ENCODE results near the gene ADCK2. TPM values are rescaled to one million over a fixed set of nuclear protein-coding genes. Genes with fewer than 3 reads are reported as not detected.
"Not testable (repeated sequence)": the region's sequence is repeated elsewhere in the genome, so short reads cannot be mapped to it uniquely, and the experiment has no call there.

The ADCK2 gene, protein sequence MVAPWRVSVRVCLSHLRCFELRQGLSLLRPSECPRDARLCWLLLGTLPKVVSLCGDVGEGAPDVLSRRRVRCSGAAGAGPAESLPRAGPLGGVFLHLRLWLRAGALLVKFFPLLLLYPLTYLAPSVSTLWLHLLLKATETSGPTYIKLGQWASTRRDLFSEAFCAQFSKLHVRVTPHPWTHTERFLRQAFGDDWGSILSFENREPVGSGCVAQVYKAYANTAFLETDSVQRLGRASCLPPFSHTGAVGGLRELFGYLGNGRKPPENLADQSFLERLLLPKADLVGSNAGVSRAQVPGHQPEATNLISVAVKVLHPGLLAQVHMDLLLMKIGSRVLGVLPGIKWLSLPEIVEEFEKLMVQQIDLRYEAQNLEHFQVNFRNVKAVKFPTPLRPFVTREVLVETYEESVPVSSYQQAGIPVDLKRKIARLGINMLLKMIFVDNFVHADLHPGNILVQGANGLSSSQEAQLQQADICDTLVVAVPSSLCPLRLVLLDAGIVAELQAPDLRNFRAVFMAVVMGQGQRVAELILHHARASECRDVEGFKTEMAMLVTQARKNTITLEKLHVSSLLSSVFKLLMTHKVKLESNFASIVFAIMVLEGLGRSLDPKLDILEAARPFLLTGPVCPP
- polyA plus RNA-seq (2013), result 22.9 TPM

DNA sequence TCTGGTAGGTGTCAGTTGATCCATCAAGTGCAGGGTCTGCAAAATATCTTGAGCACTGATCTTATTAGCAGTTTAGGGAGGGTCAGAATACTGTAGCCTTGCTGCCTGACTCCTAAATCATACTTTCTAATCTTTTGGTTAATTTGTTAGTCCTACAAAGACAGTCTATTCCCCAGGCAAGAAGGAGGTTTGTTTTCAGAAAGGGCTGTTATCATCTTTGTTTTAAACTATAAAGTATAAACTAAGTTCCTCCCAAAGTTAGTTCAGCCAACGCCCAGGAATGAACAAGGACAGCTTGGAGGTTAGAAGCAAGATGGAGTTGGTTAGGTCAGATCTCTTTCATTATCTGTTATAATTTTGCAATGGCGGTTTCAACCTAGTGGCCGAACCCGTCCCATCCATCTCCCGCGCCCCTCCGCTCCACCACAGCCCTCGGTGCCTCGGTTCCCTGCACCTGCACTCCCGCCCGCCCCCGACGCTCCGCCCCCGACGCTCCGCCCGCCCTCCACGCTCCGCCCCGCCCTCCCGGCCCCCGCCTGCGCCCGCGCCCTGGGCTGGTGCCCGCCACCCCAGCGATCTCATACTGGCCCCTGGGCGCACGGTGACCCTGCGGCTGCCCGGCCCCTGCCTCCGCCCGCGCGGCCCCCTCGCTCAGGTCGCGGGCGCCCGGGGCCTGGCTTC lies at the start of gene ADCK2:
ADCK2 (plus strand) TSS at position 564 of the 681 bp plus-strand sequence. CDS start 386 bp downstream, outside the sequence.
- peaks cover 0 to 45% (median 24%) of the 10 kb centered on the region in 4 experiments for H3K4me1 ChIP-seq (ENCODE audit: control extremely low read depth in 1 of 4, control insufficient read depth in 4 of 4, insufficient read depth in 4 of 4, low read length in 3 of 4)
- peak within 1 kb of the TSS in 1 of 2 experiments; percentile 49 for H3K27ac ChIP-seq (ENCODE audit: insufficient read depth in 1 of 2, low read depth in 1 of 2, low read length in 2 of 2, poor library complexity in 1 of 2, severe bottlenecking in 2 of 2)
- POLR2A ChIA-PET, result no interaction called here
- H3K9me3 ChIP-seq (ENCODE audit: control extremely low read depth in 1 of 5, control insufficient read depth in 4 of 5, insufficient read depth in 2 of 5, low read depth in 1 of 5, low read length in 4 of 5), result no peaks in the 10 kb centered on the region
- WGBS (ENCODE audit: insufficient coverage), result under 1% methylated on average over 17 of the region's 41 CpGs
- CTCF ChIA-PET, result interaction anchor here (1.2 to 3.7 kb wide), 4 partner anchors 16 to 341 kb away, joined by 3 to 14 read pairs (median 4); partner anchors contain the start of gene MRPS33
- peaks cover 0 to 5% (median under 1%) of the 10 kb centered on the region in 4 experiments for H3K36me3 ChIP-seq (ENCODE audit: control insufficient read depth in 4 of 4, insufficient read depth in 4 of 4, low read length in 3 of 4)
- DNase-seq, result peak; percentile 35 to 63 (median 53)
- peak within 1 kb of the TSS; percentile 64 to 87 (median 76) for H3K4me3 ChIP-seq (ENCODE audit: control insufficient read depth in 1 of 7, extremely low read depth in 1 of 7, insufficient read depth in 4 of 7, low read depth in 2 of 7, low read length in 6 of 7)
- H3K27me3 ChIP-seq (replicated peaks in 2 of 5; ENCODE audit: control insufficient read depth in 4 of 5, insufficient read depth in 5 of 5, low read length in 4 of 5), result no peaks in the 10 kb centered on the region

DNA sequence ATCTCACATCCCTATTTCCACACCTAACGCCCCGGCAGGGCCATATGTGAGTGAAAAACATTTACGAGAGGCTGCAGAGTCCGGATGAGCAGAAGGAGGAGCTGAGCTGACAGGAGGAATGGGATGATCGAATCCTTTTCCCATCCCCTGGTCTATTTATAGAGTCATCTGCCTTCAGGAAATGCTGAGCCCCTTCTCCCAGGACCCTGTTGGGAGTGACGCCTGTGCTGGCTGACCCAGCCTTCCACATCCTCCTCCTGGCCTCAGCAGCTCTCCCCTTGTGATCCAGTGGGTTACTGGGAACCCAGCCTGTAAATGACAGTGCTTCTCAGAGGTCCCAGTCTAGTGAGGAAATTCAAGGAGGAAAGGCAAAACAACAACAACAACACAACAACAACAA lies 48.8 kb upstream of the ADCK2 start:
- Histone ChIP-seq H3K27ac (ENCODE audit: insufficient read depth in 1 of 2, low read depth in 1 of 2, low read length in 2 of 2, poor library complexity in 1 of 2, severe bottlenecking in 2 of 2) (no peak overlapping the region), H3K27me3 (replicated peaks in 2 of 5; ENCODE audit: control insufficient read depth in 4 of 5, insufficient read depth in 5 of 5, low read length in 4 of 5) (peaks cover 0 to 3% (median 0%) of the 10 kb centered on the region in 5 experiments), H3K36me3 (ENCODE audit: control insufficient read depth in 4 of 4, insufficient read depth in 4 of 4, low read length in 3 of 4) (no peaks in the 10 kb centered on the region), H3K4me3 (ENCODE audit: control insufficient read depth in 1 of 7, extremely low read depth in 1 of 7, insufficient read depth in 4 of 7, low read depth in 2 of 7, low read length in 6 of 7) (no peak overlapping the region), H3K4me1 (ENCODE audit: control extremely low read depth in 1 of 4, control insufficient read depth in 4 of 4, insufficient read depth in 4 of 4, low read length in 3 of 4) (no peaks in the 10 kb centered on the region), H3K9me3 (ENCODE audit: control extremely low read depth in 1 of 5, control insufficient read depth in 4 of 5, insufficient read depth in 2 of 5, low read depth in 1 of 5, low read length in 4 of 5) (no peaks in the 10 kb centered on the region)
- ChIA-PET POLR2A (interaction anchor here (0.7 kb wide), 1 partner anchor 417 kb away, joined by 3 read pairs; no protein-coding TSS in a partner anchor), CTCF (no interaction called here)
- WGBS (ENCODE audit: insufficient coverage), result 82% methylated on average over 4 of the region's 6 CpGs
- DNase-seq, result no peak

DNA sequence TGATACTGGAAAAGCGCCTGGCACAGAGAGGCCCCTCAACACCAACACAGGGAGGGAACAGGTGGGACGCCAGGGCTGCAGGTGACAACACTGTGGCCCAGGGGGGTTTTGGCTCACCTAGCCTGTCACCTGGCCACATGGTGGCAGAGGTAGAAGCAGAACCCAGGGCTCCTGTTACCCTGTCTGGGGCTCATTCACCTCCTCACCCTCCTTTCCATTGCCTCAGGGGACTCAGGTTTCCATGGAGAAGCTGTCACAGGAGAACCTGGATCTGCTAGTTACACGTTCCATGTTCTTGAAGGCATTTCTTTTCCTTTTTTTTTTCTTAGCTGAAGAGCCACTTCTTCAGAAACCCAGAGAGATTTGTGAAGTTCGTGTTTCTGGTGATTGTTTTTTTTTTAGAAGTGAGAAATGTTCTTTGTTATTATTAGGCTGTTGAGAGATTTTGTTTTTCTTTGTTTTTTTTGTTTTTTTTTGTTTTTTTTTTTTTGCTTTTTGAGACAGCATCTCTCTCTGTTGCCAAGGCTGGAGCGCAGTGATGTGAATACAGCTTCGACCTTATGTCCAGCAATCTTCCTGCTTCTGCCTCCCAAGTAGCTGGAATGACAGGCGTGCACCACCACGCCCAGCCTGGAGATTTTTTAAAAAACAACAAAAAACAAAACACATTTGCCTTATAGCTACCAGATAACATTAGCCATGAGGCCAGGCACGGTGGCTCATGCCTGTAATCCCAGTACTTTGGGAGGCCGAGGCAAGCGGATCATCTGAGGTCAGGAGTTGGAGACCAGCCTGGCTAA lies 48.2 kb upstream of the ADCK2 start:
- Histone ChIP-seq H3K36me3 (ENCODE audit: control insufficient read depth in 4 of 4, insufficient read depth in 4 of 4, low read length in 3 of 4) (no peaks in the 10 kb centered on the region), H3K27ac (ENCODE audit: insufficient read depth in 1 of 2, low read depth in 1 of 2, low read length in 2 of 2, poor library complexity in 1 of 2, severe bottlenecking in 2 of 2) (no peak overlapping the region), H3K4me3 (ENCODE audit: control insufficient read depth in 1 of 7, extremely low read depth in 1 of 7, insufficient read depth in 4 of 7, low read depth in 2 of 7, low read length in 6 of 7) (no peak overlapping the region), H3K27me3 (replicated peaks in 2 of 5; ENCODE audit: control insufficient read depth in 4 of 5, insufficient read depth in 5 of 5, low read length in 4 of 5) (peaks cover 0 to 3% (median 0%) of the 10 kb centered on the region in 5 experiments), H3K4me1 (ENCODE audit: control extremely low read depth in 1 of 4, control insufficient read depth in 4 of 4, insufficient read depth in 4 of 4, low read length in 3 of 4) (no peaks in the 10 kb centered on the region), H3K9me3 (ENCODE audit: control extremely low read depth in 1 of 5, control insufficient read depth in 4 of 5, insufficient read depth in 2 of 5, low read depth in 1 of 5, low read length in 4 of 5) (no peaks in the 10 kb centered on the region)
- CTCF ChIA-PET, result interaction anchor here (1.4 kb wide), 1 partner anchor 14 kb away, joined by 3 read pairs; no protein-coding TSS in a partner anchor
- POLR2A ChIA-PET, result interaction anchor here (0.7 kb wide), 1 partner anchor 416 kb away, joined by 3 read pairs; no protein-coding TSS in a partner anchor
- WGBS (ENCODE audit: insufficient coverage), result 97% methylated on average over 9 of the region's 11 CpGs
- no peak for DNase-seq

DNA sequence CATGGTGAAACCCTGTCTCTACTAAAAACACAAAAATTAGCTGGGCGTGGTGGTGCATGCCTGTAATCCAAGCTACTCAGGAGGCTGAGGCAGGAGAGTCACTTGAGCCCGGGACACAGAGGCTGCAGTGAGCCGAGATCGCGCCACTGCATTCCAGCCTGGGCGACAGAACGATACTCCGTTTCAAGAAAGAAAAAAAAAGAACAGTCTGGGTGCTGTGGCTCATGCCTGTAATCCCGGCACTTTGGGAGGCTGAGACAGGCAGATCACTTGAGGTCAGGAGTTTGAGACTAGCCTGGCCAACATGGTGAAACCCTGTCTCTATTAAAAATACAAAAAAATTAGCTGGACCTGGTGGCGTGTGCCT lies 47.6 kb upstream of the ADCK2 start:
- H3K4me3 ChIP-seq (ENCODE audit: control insufficient read depth in 1 of 7, extremely low read depth in 1 of 7, insufficient read depth in 4 of 7, low read depth in 2 of 7, low read length in 6 of 7); POLR2A ChIA-PET; H3K9me3 ChIP-seq (ENCODE audit: control extremely low read depth in 1 of 5, control insufficient read depth in 4 of 5, insufficient read depth in 2 of 5, low read depth in 1 of 5, low read length in 4 of 5); H3K36me3 ChIP-seq (ENCODE audit: control insufficient read depth in 4 of 4, insufficient read depth in 4 of 4, low read length in 3 of 4); DNase-seq; H3K27me3 ChIP-seq (replicated peaks in 2 of 5; ENCODE audit: control insufficient read depth in 4 of 5, insufficient read depth in 5 of 5, low read length in 4 of 5); H3K27ac ChIP-seq (ENCODE audit: insufficient read depth in 1 of 2, low read depth in 1 of 2, low read length in 2 of 2, poor library complexity in 1 of 2, severe bottlenecking in 2 of 2); H3K4me1 ChIP-seq (ENCODE audit: control extremely low read depth in 1 of 4, control insufficient read depth in 4 of 4, insufficient read depth in 4 of 4, low read length in 3 of 4): not testable (repeated sequence)
- 96% methylated on average over 10 of the region's 10 CpGs for WGBS (ENCODE audit: insufficient coverage)
- CTCF ChIA-PET, result interaction anchor here (1.4 kb wide), 1 partner anchor 14 kb away, joined by 3 read pairs; no protein-coding TSS in a partner anchor

DNA sequence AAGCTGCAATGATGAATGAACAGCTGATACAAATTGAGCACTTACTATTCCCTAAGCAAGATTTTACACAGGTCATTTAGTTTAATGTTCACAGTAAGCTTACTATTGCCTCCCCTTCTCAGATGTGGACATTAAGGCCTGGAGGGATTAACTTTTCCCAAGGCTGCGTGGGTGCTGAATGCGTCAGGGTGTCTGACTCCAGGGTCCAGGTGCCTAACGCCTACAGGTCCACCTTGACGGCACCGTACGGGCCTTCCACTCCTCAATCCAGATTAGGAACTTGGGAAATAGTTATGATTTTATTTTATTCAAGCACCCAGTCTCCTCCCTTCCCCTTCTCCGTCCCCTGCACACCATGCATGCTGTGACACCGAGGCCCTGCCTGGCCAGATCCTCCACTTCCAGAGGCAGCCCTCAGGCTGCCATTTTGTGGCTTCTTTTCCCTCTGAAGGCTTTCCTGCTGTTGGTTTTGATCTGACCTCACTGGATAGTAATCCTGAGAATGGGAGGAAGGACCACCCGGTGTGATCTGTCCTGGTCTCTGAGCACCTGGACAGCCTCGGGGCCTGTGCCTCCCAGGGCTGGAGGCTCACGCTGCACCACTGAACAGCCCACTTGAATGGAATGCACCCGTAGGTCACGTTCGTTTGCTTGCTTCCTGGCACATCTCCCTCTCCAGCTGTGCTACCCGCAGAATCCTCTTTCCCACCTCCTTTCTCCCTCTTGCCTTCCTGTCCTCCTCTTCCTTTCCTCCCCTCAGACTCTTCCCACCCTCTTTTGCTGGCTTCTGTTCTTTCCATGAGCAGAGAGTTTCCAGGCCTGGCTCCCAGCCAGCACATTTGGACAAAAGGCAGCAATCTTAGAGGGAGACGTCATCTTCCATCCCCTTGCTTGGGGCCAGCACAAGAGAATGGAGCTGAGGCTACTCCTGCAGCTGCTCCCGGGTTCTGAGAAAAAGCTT lies 46.6 kb upstream of the ADCK2 start:
- H3K27me3 ChIP-seq (replicated peaks in 2 of 5; ENCODE audit: control insufficient read depth in 4 of 5, insufficient read depth in 5 of 5, low read length in 4 of 5), result peaks cover 0 to 7% (median 0%) of the 10 kb centered on the region in 5 experiments
- WGBS (ENCODE audit: insufficient coverage), result 90% methylated on average over 11 of the region's 17 CpGs
- DNase-seq, result no peak
- no peaks in the 10 kb centered on the region for H3K9me3 ChIP-seq (ENCODE audit: control extremely low read depth in 1 of 5, control insufficient read depth in 4 of 5, insufficient read depth in 2 of 5, low read depth in 1 of 5, low read length in 4 of 5)
- CTCF ChIA-PET, result interaction anchor here (1.4 kb wide), 1 partner anchor 13 kb away, joined by 3 read pairs; no protein-coding TSS in a partner anchor
- POLR2A ChIA-PET, result no interaction called here
- H3K36me3 ChIP-seq (ENCODE audit: control insufficient read depth in 4 of 4, insufficient read depth in 4 of 4, low read length in 3 of 4), result no peaks in the 10 kb centered on the region
- H3K4me1 ChIP-seq (ENCODE audit: control extremely low read depth in 1 of 4, control insufficient read depth in 4 of 4, insufficient read depth in 4 of 4, low read length in 3 of 4), result no peaks in the 10 kb centered on the region
- no peak overlapping the region for H3K27ac ChIP-seq (ENCODE audit: insufficient read depth in 1 of 2, low read depth in 1 of 2, low read length in 2 of 2, poor library complexity in 1 of 2, severe bottlenecking in 2 of 2)
- no peak overlapping the region for H3K4me3 ChIP-seq (ENCODE audit: control insufficient read depth in 1 of 7, extremely low read depth in 1 of 7, insufficient read depth in 4 of 7, low read depth in 2 of 7, low read length in 6 of 7)

DNA sequence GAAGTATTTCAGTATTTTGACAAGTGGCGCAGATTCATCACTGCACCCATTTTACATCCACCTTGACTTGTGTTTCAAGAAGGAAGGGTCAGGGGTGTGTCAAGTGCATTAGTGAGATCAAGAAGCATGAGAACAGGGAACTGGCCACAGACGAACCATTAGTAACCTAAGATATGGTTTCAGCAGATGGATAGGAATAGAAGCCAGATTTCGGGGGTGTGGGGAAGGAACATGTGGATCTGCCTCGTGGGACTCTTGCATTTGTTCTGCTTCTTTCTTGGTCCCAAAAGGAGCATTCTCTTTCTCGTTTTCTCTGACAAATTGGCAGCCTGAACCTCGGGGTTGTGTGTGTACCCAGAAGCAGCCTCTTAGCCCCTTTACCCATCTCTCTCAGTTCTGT lies 41.7 kb upstream of the ADCK2 start:
- Histone ChIP-seq H3K27me3 (replicated peaks in 2 of 5; ENCODE audit: control insufficient read depth in 4 of 5, insufficient read depth in 5 of 5, low read length in 4 of 5) (peaks cover 0 to 14% (median 5%) of the 10 kb centered on the region in 5 experiments), H3K4me1 (ENCODE audit: control extremely low read depth in 1 of 4, control insufficient read depth in 4 of 4, insufficient read depth in 4 of 4, low read length in 3 of 4) (no peaks in the 10 kb centered on the region), H3K36me3 (ENCODE audit: control insufficient read depth in 4 of 4, insufficient read depth in 4 of 4, low read length in 3 of 4) (no peaks in the 10 kb centered on the region), H3K27ac (ENCODE audit: insufficient read depth in 1 of 2, low read depth in 1 of 2, low read length in 2 of 2, poor library complexity in 1 of 2, severe bottlenecking in 2 of 2) (no peak overlapping the region), H3K9me3 (ENCODE audit: control extremely low read depth in 1 of 5, control insufficient read depth in 4 of 5, insufficient read depth in 2 of 5, low read depth in 1 of 5, low read length in 4 of 5) (no peaks in the 10 kb centered on the region), H3K4me3 (ENCODE audit: control insufficient read depth in 1 of 7, extremely low read depth in 1 of 7, insufficient read depth in 4 of 7, low read depth in 2 of 7, low read length in 6 of 7) (no peak overlapping the region)
- ChIA-PET POLR2A (no interaction called here), CTCF (no interaction called here)
- 88% methylated on average over 2 of the region's 6 CpGs for WGBS (ENCODE audit: insufficient coverage)
- no peak for DNase-seq

Measured in common myeloid progenitor, CD34-positive (primary cell).